H9 (cell line): ENCODE data around the gene TRMT61A. TPM values are rescaled to one million over a fixed set of nuclear protein-coding genes. Genes with fewer than 3 reads are reported as not detected.
A peak's percentile ranks its signal among the peaks of the same experiment; 100 is the strongest.

ENCODE experiments used
- DNase-seq: peaks from one replicate; pipeline ENCODE4 v3.0.0-alpha.2; 2017
- H2AFZ ChIP-seq: one replicate; pipeline ENCODE4 v1.6.1; 2013; ENCODE audit warnings: mild to moderate bottlenecking, low read length, control low read depth, moderate library complexity
- H2AK5ac ChIP-seq: 2 replicates; pipeline ENCODE4 v1.6.1; 2013; ENCODE audit warnings: low read length, control low read depth, mixed read lengths; ENCODE audit not compliant: insufficient read length
- H2BK120ac ChIP-seq: one replicate; pipeline ENCODE4 v1.6.1; 2013; ENCODE audit warnings: low read depth, mild to moderate bottlenecking, low read length, control low read depth, inconsistent platforms; ENCODE audit not compliant: poor library complexity, severe bottlenecking
- H2BK12ac ChIP-seq: 2 replicates; pipeline ENCODE4 v1.6.1; 2013; ENCODE audit warnings: low read length, control low read depth, mixed read lengths, low read depth; ENCODE audit not compliant: insufficient read length
- H2BK15ac ChIP-seq: 2 replicates; pipeline ENCODE4 v1.6.1; 2013; ENCODE audit warnings: low read depth, low read length, control low read depth
- H2BK20ac ChIP-seq: one replicate; pipeline ENCODE4 v1.6.1; 2013; ENCODE audit warnings: low read depth, mild to moderate bottlenecking, low read length, control low read depth, inconsistent platforms; ENCODE audit not compliant: poor library complexity, severe bottlenecking
- H2BK5ac ChIP-seq: 2 replicates; pipeline ENCODE4 v1.6.1; 2013; ENCODE audit warnings: low read length, control low read depth, mixed read lengths; ENCODE audit not compliant: insufficient read length
- H3K14ac ChIP-seq: 2 replicates; pipeline ENCODE4 v1.6.1; 2013; ENCODE audit warnings: low read length, control low read depth; ENCODE audit not compliant: insufficient read depth
- H3K18ac ChIP-seq: 2 replicates; pipeline ENCODE4 v1.6.1; 2013; ENCODE audit warnings: low read depth, mild to moderate bottlenecking, mixed read lengths, low read length, control low read depth; ENCODE audit not compliant: insufficient read length
- H3K23ac ChIP-seq: 2 replicates; pipeline ENCODE4 v1.6.1; 2013; ENCODE audit warnings: low read length, control low read depth, mixed read lengths, low read depth; ENCODE audit not compliant: insufficient read length
- H3K23me2 ChIP-seq: 2 replicates; pipeline ENCODE4 v1.6.1; 2013; ENCODE audit warnings: low read depth, mild to moderate bottlenecking, mixed read lengths, low read length, control low read depth; ENCODE audit not compliant: insufficient read length, poor library complexity, severe bottlenecking
- H3K27ac ChIP-seq: 2 replicates; pipeline ENCODE4 v1.5.1; 2013; ENCODE audit warnings: low read length, control low read depth, mixed read lengths, low read depth; ENCODE audit not compliant: insufficient read length
- H3K27me3 ChIP-seq: 2 replicates; pipeline ENCODE4 v1.6.1; 2013; ENCODE audit warnings: low read length, control low read depth, inconsistent platforms; ENCODE audit not compliant: insufficient read depth
- H3K4ac ChIP-seq: 2 replicates; pipeline ENCODE4 v1.6.1; 2013; ENCODE audit warnings: low read depth, mild to moderate bottlenecking, control low read depth, inconsistent platforms, low read length, moderate library complexity
- H3K4me1 ChIP-seq: 2 replicates; pipeline ENCODE4 v1.6.1; 2013; ENCODE audit warnings: low read length, control low read depth, inconsistent platforms; ENCODE audit not compliant: insufficient read depth
- H3K4me2 ChIP-seq: 2 replicates; pipeline ENCODE4 v1.6.1; 2013; ENCODE audit warnings: low read length, control low read depth, mixed read lengths; ENCODE audit not compliant: insufficient read length, insufficient read depth
- H3K56ac ChIP-seq: 2 replicates; pipeline ENCODE4 v1.6.1; 2013; ENCODE audit warnings: low read depth, mild to moderate bottlenecking, mixed read lengths, low read length, control low read depth; ENCODE audit not compliant: insufficient read length
- H3K79me1 ChIP-seq: 2 replicates; pipeline ENCODE4 v1.6.1; 2013; ENCODE audit warnings: low read depth, mild to moderate bottlenecking, moderate library complexity, low read length, control low read depth, inconsistent platforms; ENCODE audit not compliant: insufficient read depth, poor library complexity, severe bottlenecking
- H3K79me2 ChIP-seq: 2 replicates; pipeline ENCODE4 v1.6.1; 2013; ENCODE audit warnings: low read length, control low read depth, inconsistent platforms; ENCODE audit not compliant: insufficient read depth
- H3K9ac ChIP-seq: 2 replicates; pipeline ENCODE4 v1.6.1; 2013; ENCODE audit warnings: low read length, control low read depth, mixed read lengths; ENCODE audit not compliant: insufficient read length; ENCODE audit errors: extremely low read depth
- H3K9me3 ChIP-seq: one replicate; pipeline ENCODE4 v1.6.1; 2013; ENCODE audit warnings: low read depth, low read length, inconsistent platforms; ENCODE audit not compliant: control insufficient read depth
- H3T11ph ChIP-seq: one replicate; pipeline ENCODE4 v1.6.1; 2013; ENCODE audit warnings: mild to moderate bottlenecking, low read length, control low read depth, inconsistent platforms
- H4K20me1 ChIP-seq: one replicate; pipeline ENCODE4 v1.6.1; 2013; ENCODE audit not compliant: control insufficient read depth, insufficient read length, insufficient read depth
- H4K5ac ChIP-seq: 2 replicates; pipeline ENCODE4 v1.6.1; 2013; ENCODE audit warnings: low read depth, mild to moderate bottlenecking, mixed read lengths, low read length, control low read depth; ENCODE audit not compliant: insufficient read length
- H4K8ac ChIP-seq: replicated peaks from 2 replicates; pipeline ENCODE4 v1.6.1; 2013; ENCODE audit warnings: low read length, control low read depth, mixed read lengths, low read depth; ENCODE audit not compliant: insufficient read length
- H4K91ac ChIP-seq: 2 replicates; pipeline ENCODE4 v1.6.1; 2013; ENCODE audit warnings: low read depth, mild to moderate bottlenecking, moderate library complexity, mixed read lengths, low read length, control low read depth; ENCODE audit not compliant: insufficient read length
- H3K27ac Mint-ChIP-seq, 3 experiments: 2 replicates in 2 of 3; 3 replicates in 1 of 3; pipeline ENCODE4 v1.8.0; 2020 to 2021; ENCODE audit warnings: mixed read lengths in 3 of 3, mild to moderate bottlenecking in 1 of 3, moderate library complexity in 1 of 3
- H3K27me3 Mint-ChIP-seq: 2 replicates; pipeline ENCODE4 v1.8.0; 2021; ENCODE audit warnings: low read depth, mild to moderate bottlenecking, moderate library complexity, mixed read lengths
- H3K36me3 Mint-ChIP-seq, 3 experiments: 2 replicates in 2 of 3; 3 replicates in 1 of 3; pipeline ENCODE4 v1.8.0; 2020 to 2021; ENCODE audit warnings: low read depth in 3 of 3, mixed read lengths in 3 of 3; ENCODE audit not compliant: insufficient read depth in 1 of 3
- H3K4me1 Mint-ChIP-seq, 2 experiments: 2 replicates each; pipeline ENCODE4 v1.8.0; 2020; ENCODE audit warnings: mixed read lengths in 2 of 2
- H3K4me3 Mint-ChIP-seq, 2 experiments: 2 replicates in 1 of 2; 3 replicates in 1 of 2; pipeline ENCODE4 v1.8.0; 2020 to 2021; ENCODE audit warnings: mild to moderate bottlenecking in 2 of 2, mixed read lengths in 2 of 2, moderate library complexity in 1 of 2
- H3K9me3 Mint-ChIP-seq, 2 experiments: 2 replicates in 1 of 2; 3 replicates in 1 of 2; pipeline ENCODE4 v1.8.0; 2020; ENCODE audit warnings: mild to moderate bottlenecking in 2 of 2, mixed read lengths in 2 of 2, moderate library complexity in 1 of 2
- CTCF ChIP-seq: fragments of 200-600 bp; sonication (generic); conservative IDR thresholded peaks from 3 replicates; pipeline ENCODE4 v1.8.0; 2021; ENCODE audit warnings: antibody characterized with exemption, mild to moderate bottlenecking
- WGBS: extraction: QIAGEN DNeasy Blood & Tissue Kit; methylation state at CpG from one replicate; pipeline ENCODE4 v1.1.7; 2013; ENCODE audit warnings: missing lambda C conversion rate, low lambda C conversion rate, mixed read lengths; ENCODE audit not compliant: insufficient read length; ENCODE audit errors: extremely low coverage; 5-methylcytosine and 5-hydroxymethylcytosine counted together
- total RNA-seq: library from RNA; stranded (reverse); gene quantifications from 2 replicates; pipeline ENCODE4 v1.2.1, GENCODE V29; 2021

Gene TRMT61A
- total RNA-seq, 1 experiment from 2014 or later = 21.9 TPM

- H2AFZ ChIP-seq = no peak overlapping the region
- no peaks in the 10 kb centered on the region for H3K9me3 Mint-ChIP-seq
- H2AK5ac ChIP-seq = no peak overlapping the region
- H3K23me2 ChIP-seq = no peaks in the 10 kb centered on the region
- no peak overlapping the region for H3K56ac ChIP-seq
- no peak overlapping the region for H2BK5ac ChIP-seq
- peak overlapping the region; percentile 3 for H3K9ac ChIP-seq
- no peaks in the 10 kb centered on the region for H3K27me3 ChIP-seq
- no peaks in the 10 kb centered on the region for H3K9me3 ChIP-seq
- H3K23ac ChIP-seq = no peak overlapping the region
- H3K18ac ChIP-seq = no peak overlapping the region
- H2BK20ac ChIP-seq = no peak overlapping the region
- no peak overlapping the region for H4K8ac ChIP-seq
- no peak overlapping the region for H2BK120ac ChIP-seq
- H3K4me1 ChIP-seq = no peaks in the 10 kb centered on the region
- H3K79me1 ChIP-seq = no peaks in the 10 kb centered on the region
- H3K79me2 ChIP-seq = no peaks in the 10 kb centered on the region
- H2BK15ac ChIP-seq = no peak overlapping the region
- no peak overlapping the region for H3K27ac ChIP-seq
- no peak for DNase-seq
- no peak overlapping the region for H2BK12ac ChIP-seq
- H3K27me3 Mint-ChIP-seq = no peaks in the 10 kb centered on the region
- no peak overlapping the region for H3T11ph ChIP-seq
- H3K27ac Mint-ChIP-seq = peak overlapping the region in 2 of 3 experiments; percentile 10 to 13; a peak in 3 of 7 replicates
- H4K20me1 ChIP-seq = no peaks in the 10 kb centered on the region
- TF ChIP-seq CTCF = no peak
- H4K91ac ChIP-seq = no peak overlapping the region
- H4K5ac ChIP-seq = no peak overlapping the region
- H3K4me2 ChIP-seq = no peak overlapping the region
- WGBS = no CpG with 5 or more reads among the region's 11 CpGs
- peaks cover 34 to 52% (median 46%) of the 10 kb centered on the region in 3 experiments for H3K36me3 Mint-ChIP-seq
- H3K4me3 Mint-ChIP-seq = no peak overlapping the region
- peaks cover 0 to 2% of the 10 kb centered on the region in 2 experiments; a peak in 2 of 4 replicates for H3K4me1 Mint-ChIP-seq
- no peak overlapping the region for H3K4ac ChIP-seq
- H3K14ac ChIP-seq = no peak overlapping the region; the same call in 1 of the 2 replicates
Observed at GRCh38 chr14:103501041-103501870, 27.7 kb upstream of the TRMT61A start.
